ENCODE data around the gene MYMX. TPM values are rescaled to one million over a fixed set of nuclear protein-coding genes. Genes with fewer than 3 reads are reported as not detected.

MYMX gene
- total RNA-seq, 1 experiment from 2014 or later: not detected

- TF ChIP-seq CTCF (conservative IDR thresholded peaks at IDR 0.05; ENCODE audit: low read depth, low read length) (no peak), EZH2 (IDR thresholded peaks at IDR 0.05; ENCODE audit: borderline replicate concordance, low read depth, low read length, poor library complexity, severe bottlenecking) (no peak)
- no peak overlapping the region for H3K4me3 ChIP-seq (ENCODE audit: low read depth, low read length, poor library complexity, severe bottlenecking)
- no peaks in the 10 kb centered on the region for H3K36me3 ChIP-seq (ENCODE audit: insufficient read depth, low read length, poor library complexity, severe bottlenecking)
- intact Hi-C loops (cut with micrococcal nuclease; ENCODE audit: unreplicated experiment): no loop called here
- ChIA-PET POLR2A (ENCODE audit: low non-redundant PET) (no interaction called here), CTCF (no interaction called here)
- H3K27ac ChIP-seq (ENCODE audit: low read depth, low read length, poor library complexity, severe bottlenecking): no peak overlapping the region
- DNase-seq (ENCODE audit: low spot score): no peak
- H3K4me1 ChIP-seq (ENCODE audit: insufficient read depth, low read length, poor library complexity, severe bottlenecking): no peaks in the 10 kb centered on the region
- H3K9me3 ChIP-seq (ENCODE audit: low read depth, low read length, poor library complexity, severe bottlenecking): no peaks in the 10 kb centered on the region
- H3K27me3 ChIP-seq (replicated peaks; ENCODE audit: insufficient read depth, low read depth, low read length, poor library complexity): no peaks in the 10 kb centered on the region
- BruUV-seq (replicated peaks): no TSS peak
These were observed 38.2 kb upstream of the MYMX start for GRCh38 chr6:44178424-44179071.

- TF ChIP-seq EZH2 (IDR thresholded peaks at IDR 0.05; ENCODE audit: borderline replicate concordance, low read depth, low read length, poor library complexity, severe bottlenecking) (no peak), CTCF (conservative IDR thresholded peaks at IDR 0.05; ENCODE audit: low read depth, low read length) (no peak)
- no peak for DNase-seq (ENCODE audit: low spot score)
- POLR2A ChIA-PET (ENCODE audit: low non-redundant PET): no interaction called here
- Histone ChIP-seq H3K9me3 (ENCODE audit: low read depth, low read length, poor library complexity, severe bottlenecking) (no peaks in the 10 kb centered on the region), H3K27me3 (replicated peaks; ENCODE audit: insufficient read depth, low read depth, low read length, poor library complexity) (no peaks in the 10 kb centered on the region), H3K4me3 (ENCODE audit: low read depth, low read length, poor library complexity, severe bottlenecking) (no peak overlapping the region), H3K4me1 (ENCODE audit: insufficient read depth, low read length, poor library complexity, severe bottlenecking) (no peaks in the 10 kb centered on the region), H3K27ac (ENCODE audit: low read depth, low read length, poor library complexity, severe bottlenecking) (no peak overlapping the region), H3K36me3 (ENCODE audit: insufficient read depth, low read length, poor library complexity, severe bottlenecking) (no peaks in the 10 kb centered on the region)
- intact Hi-C loops (cut with micrococcal nuclease; ENCODE audit: unreplicated experiment): no loop called here
- CTCF ChIA-PET: no interaction called here
- BruUV-seq (replicated peaks): no TSS peak
These were observed 37.6 kb upstream of the MYMX start for GRCh38 chr6:44179072-44179536.

GRCh38 chr6:44179648-44180047 is 37.1 kb upstream of the MYMX start:
- H3K4me3 ChIP-seq (ENCODE audit: low read depth, low read length, poor library complexity, severe bottlenecking): no peak overlapping the region
- ChIA-PET POLR2A (ENCODE audit: low non-redundant PET) (no interaction called here), CTCF (no interaction called here)
- TF ChIP-seq CTCF (conservative IDR thresholded peaks at IDR 0.05; ENCODE audit: low read depth, low read length) (no peak), EZH2 (IDR thresholded peaks at IDR 0.05; ENCODE audit: borderline replicate concordance, low read depth, low read length, poor library complexity, severe bottlenecking) (no peak)
- DNase-seq (ENCODE audit: low spot score): no peak
- H3K27ac ChIP-seq (ENCODE audit: low read depth, low read length, poor library complexity, severe bottlenecking): no peak overlapping the region
- no peaks in the 10 kb centered on the region for H3K4me1 ChIP-seq (ENCODE audit: insufficient read depth, low read length, poor library complexity, severe bottlenecking)
- H3K9me3 ChIP-seq (ENCODE audit: low read depth, low read length, poor library complexity, severe bottlenecking): no peaks in the 10 kb centered on the region
- intact Hi-C loops (cut with micrococcal nuclease; ENCODE audit: unreplicated experiment): no loop called here
- no TSS peak for BruUV-seq (replicated peaks)
- H3K36me3 ChIP-seq (ENCODE audit: insufficient read depth, low read length, poor library complexity, severe bottlenecking): no peaks in the 10 kb centered on the region
- H3K27me3 ChIP-seq (replicated peaks; ENCODE audit: insufficient read depth, low read depth, low read length, poor library complexity): no peaks in the 10 kb centered on the region

Data from A673 (cell line).